Parathyroid adenoma (tissue), 2 donors: Measurements from ENCODE around the gene TRMT1L.

ENCODE experiments used
- H2AFZ ChIP-seq: fragments of 300-600 bp; sonication (generic); one replicate; pipeline ENCODE4 v1.7.0; 2017; ENCODE audit warnings: antibody characterized with exemption, mild to moderate bottlenecking
- H3K27ac ChIP-seq: fragments of 300-600 bp; sonication (generic); one replicate; pipeline ENCODE4 v1.7.0; 2017
- H3K27me3 ChIP-seq: fragments of 300-600 bp; sonication (generic); one replicate; pipeline ENCODE4 v1.7.0; 2017; ENCODE audit warnings: low read length; ENCODE audit not compliant: control insufficient read depth, insufficient read depth
- H3K36me3 ChIP-seq: fragments of 300-600 bp; sonication (generic); one replicate; pipeline ENCODE4 v1.7.0; 2017; ENCODE audit warnings: low read length; ENCODE audit not compliant: control insufficient read depth, insufficient read depth
- H3K4me1 ChIP-seq: fragments of 300-600 bp; sonication (generic); one replicate; pipeline ENCODE4 v1.7.0; 2017; ENCODE audit warnings: control low read depth
- H3K4me2 ChIP-seq: fragments of 300-600 bp; sonication (generic); one replicate; pipeline ENCODE4 v1.7.0; 2017; ENCODE audit warnings: low read length
- H3K4me3 ChIP-seq: fragments of 300-600 bp; sonication (generic); one replicate; pipeline ENCODE4 v1.7.0; 2017; ENCODE audit warnings: low read depth, low read length
- H3K79me2 ChIP-seq: fragments of 300-600 bp; sonication (generic); one replicate; pipeline ENCODE4 v1.7.0; 2017; ENCODE audit warnings: control low read depth
- H3K9ac ChIP-seq: fragments of 300-600 bp; sonication (generic); one replicate; pipeline ENCODE4 v1.7.0; 2017; ENCODE audit warnings: mild to moderate bottlenecking
- H3K9me3 ChIP-seq: fragments of 300-600 bp; sonication (generic); one replicate; pipeline ENCODE4 v1.7.0; 2017; ENCODE audit warnings: low read length; ENCODE audit not compliant: control insufficient read depth
- TF ChIP-seq, protein P1 (sequence below): fragments of 300-600 bp; sonication (generic); IDR thresholded peaks from one replicate; pipeline ENCODE4 v1.7.0; 2017; ENCODE audit warnings: antibody characterized with exemption, mild to moderate bottlenecking
- donor health status: primary hyperparathyroidism.

Gene TRMT1L

DNA sequence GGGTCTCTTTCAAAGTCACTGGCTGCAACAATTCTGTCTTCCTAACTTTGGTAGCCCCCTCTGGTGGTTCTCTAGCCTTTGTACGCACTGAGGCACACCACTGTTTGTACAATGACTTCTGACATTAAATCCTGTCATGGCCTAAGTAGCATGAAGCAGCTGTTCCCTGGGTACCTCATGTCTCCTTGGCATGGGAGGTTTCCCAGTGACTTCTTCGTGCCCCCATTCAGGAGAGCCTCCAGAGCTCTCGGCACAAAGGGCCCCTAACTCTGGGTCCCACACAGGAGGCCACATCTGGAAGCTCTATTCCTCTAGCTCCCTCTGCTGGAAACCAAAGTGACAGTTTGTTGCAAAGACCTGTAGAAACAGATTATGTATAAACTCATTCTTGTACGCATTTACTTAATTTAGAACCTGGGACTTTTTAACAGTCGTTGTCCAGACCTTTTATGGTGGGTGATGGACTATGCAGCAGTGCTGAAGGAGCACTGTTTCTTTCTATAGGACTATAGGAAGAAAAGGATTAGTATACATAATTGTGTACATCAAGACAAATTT is 13.6 kb upstream of the TRMT1L start:
- Histone ChIP-seq H3K9ac (no peak overlapping the region), H3K27ac (no peak overlapping the region), H2AFZ (no peak overlapping the region), H3K4me1 (no peaks in the 10 kb centered on the region), H3K9me3 (no peaks in the 10 kb centered on the region), H3K36me3 (no peaks in the 10 kb centered on the region), H3K4me3 (no peak overlapping the region), H3K27me3 (no peaks in the 10 kb centered on the region), H3K79me2 (no peaks in the 10 kb centered on the region), H3K4me2 (no peak overlapping the region)
- TF ChIP-seq, protein P1, sequence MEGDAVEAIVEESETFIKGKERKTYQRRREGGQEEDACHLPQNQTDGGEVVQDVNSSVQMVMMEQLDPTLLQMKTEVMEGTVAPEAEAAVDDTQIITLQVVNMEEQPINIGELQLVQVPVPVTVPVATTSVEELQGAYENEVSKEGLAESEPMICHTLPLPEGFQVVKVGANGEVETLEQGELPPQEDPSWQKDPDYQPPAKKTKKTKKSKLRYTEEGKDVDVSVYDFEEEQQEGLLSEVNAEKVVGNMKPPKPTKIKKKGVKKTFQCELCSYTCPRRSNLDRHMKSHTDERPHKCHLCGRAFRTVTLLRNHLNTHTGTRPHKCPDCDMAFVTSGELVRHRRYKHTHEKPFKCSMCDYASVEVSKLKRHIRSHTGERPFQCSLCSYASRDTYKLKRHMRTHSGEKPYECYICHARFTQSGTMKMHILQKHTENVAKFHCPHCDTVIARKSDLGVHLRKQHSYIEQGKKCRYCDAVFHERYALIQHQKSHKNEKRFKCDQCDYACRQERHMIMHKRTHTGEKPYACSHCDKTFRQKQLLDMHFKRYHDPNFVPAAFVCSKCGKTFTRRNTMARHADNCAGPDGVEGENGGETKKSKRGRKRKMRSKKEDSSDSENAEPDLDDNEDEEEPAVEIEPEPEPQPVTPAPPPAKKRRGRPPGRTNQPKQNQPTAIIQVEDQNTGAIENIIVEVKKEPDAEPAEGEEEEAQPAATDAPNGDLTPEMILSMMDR = peak; percentile 41

DNA sequence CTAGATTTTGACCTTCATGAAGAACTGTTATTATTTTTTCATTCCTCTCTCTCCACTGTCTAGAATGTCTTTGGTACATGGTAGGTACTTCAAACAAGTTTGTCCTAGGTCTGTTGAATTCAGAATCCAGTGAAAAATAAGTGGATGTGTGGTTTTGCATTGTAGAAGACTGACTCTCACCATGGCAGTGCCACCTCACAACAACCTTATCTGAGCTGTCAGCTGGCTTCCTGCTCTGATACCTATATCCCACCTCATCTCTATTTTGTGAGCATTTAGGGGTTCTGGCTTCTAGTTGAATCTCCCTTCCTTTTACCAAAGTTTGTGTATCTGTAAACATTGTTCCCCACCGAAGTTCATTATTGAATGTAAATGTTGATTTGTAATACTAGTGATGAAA is 9.4 kb upstream of the TRMT1L start:
- TF ChIP-seq, protein P1 = no peak
- Histone ChIP-seq H3K27me3 (no peaks in the 10 kb centered on the region), H2AFZ (no peak overlapping the region), H3K79me2 (no peaks in the 10 kb centered on the region), H3K27ac (no peak overlapping the region), H3K36me3 (no peaks in the 10 kb centered on the region), H3K9ac (no peak overlapping the region), H3K4me3 (no peak overlapping the region), H3K4me1 (no peaks in the 10 kb centered on the region), H3K4me2 (no peak overlapping the region), H3K9me3 (no peaks in the 10 kb centered on the region)

DNA sequence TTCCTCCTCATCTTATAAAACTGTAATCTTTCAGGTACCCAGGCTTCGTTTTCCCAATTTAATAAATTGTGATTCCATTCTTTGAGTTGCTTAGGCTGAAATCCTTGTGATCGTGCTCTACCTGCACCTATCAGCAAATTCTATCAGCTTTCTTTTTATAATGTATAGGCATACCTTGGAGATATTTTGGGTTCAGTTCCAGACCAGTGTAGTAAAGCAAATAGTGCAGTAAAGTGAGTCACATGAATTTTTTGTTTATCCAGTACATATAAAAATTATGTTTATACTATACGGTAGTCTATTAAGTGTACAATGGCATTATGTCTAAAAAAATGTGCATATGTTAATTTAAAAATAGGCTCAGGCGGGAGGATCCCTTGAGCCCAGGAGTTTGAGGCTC is 5.7 kb upstream of the TRMT1L start:
- Histone ChIP-seq H3K4me1 (peaks cover 4% of the 10 kb centered on the region), H3K4me2 (no peak overlapping the region), H3K4me3 (no peak overlapping the region), H3K79me2 (no peaks in the 10 kb centered on the region), H3K9me3 (no peaks in the 10 kb centered on the region), H2AFZ (no peak overlapping the region), H3K36me3 (no peaks in the 10 kb centered on the region), H3K9ac (no peak overlapping the region), H3K27me3 (no peaks in the 10 kb centered on the region), H3K27ac (no peak overlapping the region)
- TF ChIP-seq, protein P1 = no peak

DNA sequence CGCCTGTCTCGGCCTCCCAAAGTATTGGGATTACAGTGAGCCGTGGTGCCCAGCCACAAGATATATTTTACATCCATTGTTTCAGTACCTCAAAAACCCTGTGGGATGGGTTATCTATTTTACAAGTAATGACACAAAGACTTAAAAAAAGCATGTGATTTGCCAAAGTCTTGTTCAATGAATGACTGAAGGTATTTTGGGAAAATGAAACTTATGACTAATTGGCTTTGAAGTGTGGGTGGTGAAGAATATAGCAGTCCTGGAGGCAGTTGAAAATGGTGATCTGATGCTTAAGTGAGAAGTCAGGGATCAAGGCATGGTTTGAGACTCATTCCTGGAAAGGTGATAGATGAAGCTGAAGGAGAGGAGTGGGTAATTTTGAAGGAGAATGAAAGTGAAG is 3.2 kb upstream of the TRMT1L start:
- H3K4me3 ChIP-seq = no peak overlapping the region
- H3K27me3 ChIP-seq = no peaks in the 10 kb centered on the region
- H3K79me2 ChIP-seq = no peaks in the 10 kb centered on the region
- no peak overlapping the region for H3K9ac ChIP-seq
- H3K9me3 ChIP-seq = no peaks in the 10 kb centered on the region
- H3K27ac ChIP-seq = no peak overlapping the region
- no peaks in the 10 kb centered on the region for H3K36me3 ChIP-seq
- H2AFZ ChIP-seq = no peak overlapping the region
- H3K4me2 ChIP-seq = no peak overlapping the region
- H3K4me1 ChIP-seq = peaks cover 6% of the 10 kb centered on the region
- TF ChIP-seq, protein P1 = no peak

DNA sequence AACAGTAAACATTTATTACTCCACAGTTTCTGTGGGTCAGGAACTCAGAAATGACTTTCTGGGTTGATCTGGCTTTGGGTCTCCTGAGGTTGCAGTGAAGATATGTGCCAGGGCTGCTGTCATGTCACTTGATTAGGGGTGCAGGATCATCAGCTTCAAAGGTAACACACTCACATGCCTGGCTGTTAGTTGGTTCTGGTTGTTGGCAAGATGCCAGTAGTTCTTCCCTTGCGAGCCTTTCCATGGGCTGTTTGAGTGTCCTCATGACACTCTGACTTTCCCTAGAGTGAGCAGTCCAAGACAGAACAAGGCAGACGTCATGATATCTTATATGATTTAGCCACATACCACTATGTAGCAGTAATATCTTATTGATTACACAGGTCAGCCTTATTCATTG is 2.0 kb upstream of the TRMT1L start:
- Histone ChIP-seq H3K79me2 (no peaks in the 10 kb centered on the region), H3K27me3 (no peaks in the 10 kb centered on the region), H3K9me3 (no peaks in the 10 kb centered on the region), H3K27ac (no peak overlapping the region), H3K9ac (no peak overlapping the region), H3K36me3 (no peaks in the 10 kb centered on the region), H3K4me2 (no peak overlapping the region), H2AFZ (no peak overlapping the region), H3K4me3 (no peak overlapping the region), H3K4me1 (peaks cover 6% of the 10 kb centered on the region)
- TF ChIP-seq, protein P1 = no peak
